Measurements from ENCODE around the gene LPCAT1. TPM values are rescaled to one million over a fixed set of nuclear protein-coding genes. Genes with fewer than 3 reads are reported as not detected.
"Not testable (repeated sequence)": the region's sequence is repeated elsewhere in the genome, so short reads cannot be mapped to it uniquely, and the experiment has no call there.

Gene LPCAT1
- total RNA-seq, 2 donors from 2014 or later = 13.2 to 18.1 TPM

DNA sequence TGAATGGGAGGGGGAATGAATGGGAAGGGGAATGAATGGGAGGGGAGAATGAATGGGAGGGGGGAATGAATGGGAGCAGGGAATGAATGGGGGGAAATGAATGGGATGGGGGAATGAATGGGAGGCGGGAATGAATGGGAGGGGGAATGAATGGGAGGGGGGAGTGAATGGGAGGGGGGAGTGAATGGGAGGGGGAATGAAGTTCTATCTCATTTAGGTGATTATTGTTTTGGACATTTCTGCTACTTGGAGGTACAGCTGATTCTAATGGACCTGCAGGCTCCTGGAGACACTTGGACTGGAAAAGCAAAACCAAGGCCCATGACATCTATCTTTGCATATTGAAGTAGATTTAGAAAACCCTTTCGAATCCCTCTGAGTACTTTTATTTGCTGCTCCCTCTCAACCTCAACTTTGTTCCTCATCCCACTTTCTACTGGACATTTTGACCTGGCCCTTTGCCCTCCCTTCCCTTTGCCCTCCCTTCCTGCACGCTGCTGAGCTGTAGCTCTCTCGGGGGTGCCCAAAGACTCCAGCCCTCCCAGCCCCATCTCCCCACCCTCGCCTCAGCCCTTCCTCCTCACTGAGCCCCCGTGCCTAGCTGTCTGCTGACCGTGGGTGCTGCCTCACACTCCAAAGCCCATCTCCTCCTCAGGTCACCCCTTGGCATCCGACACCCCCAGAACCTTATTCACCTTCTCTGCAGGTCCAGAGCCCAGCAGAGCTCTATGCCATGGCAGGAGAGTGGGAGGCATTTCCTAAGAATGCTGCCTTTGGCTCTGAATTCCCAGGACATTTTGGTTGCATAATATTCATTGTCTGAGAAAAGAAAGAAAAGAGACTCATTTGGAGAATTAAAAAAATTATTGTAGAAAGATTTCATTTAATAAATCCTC lies 19.9 kb upstream of the LPCAT1 start:
- H3K27ac ChIP-seq = no peak overlapping the region
- DNase-seq (ENCODE audit: low spot score) = peak; percentile 40
- H3K4me1 ChIP-seq = peaks cover 0 to 20% of the 10 kb centered on the region in 2 donors
- no peak for TF ChIP-seq CTCF (IDR thresholded peaks at IDR 0.05)
- H3K9me3 ChIP-seq = no peaks in the 10 kb centered on the region
- no peak overlapping the region for H3K4me3 ChIP-seq
- no peaks in the 10 kb centered on the region for H3K36me3 ChIP-seq
- no peaks in the 10 kb centered on the region for H3K27me3 ChIP-seq

DNA sequence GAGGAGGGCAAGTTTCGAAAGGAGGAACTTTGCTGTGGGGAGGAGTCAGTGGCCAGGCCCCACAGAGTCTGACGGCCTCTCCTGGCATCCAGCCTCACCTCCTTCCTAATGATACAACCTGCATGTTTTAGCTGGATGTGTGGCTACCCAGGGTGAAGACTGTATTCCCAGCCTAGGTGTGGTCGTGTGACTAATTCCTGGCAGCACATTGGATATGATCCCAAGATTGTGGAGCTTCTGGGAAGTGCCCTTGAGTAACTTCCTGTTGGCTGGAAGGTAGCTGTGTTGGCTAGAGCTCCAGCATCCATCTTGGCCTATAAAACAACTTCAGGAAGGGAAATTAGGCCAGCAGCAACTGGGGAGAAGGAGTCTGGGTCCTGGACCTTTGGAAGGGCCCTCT lies 19.0 kb upstream of the LPCAT1 start:
- no peaks in the 10 kb centered on the region for H3K9me3 ChIP-seq
- TF ChIP-seq CTCF (IDR thresholded peaks at IDR 0.05) = no peak
- H3K27me3 ChIP-seq = no peaks in the 10 kb centered on the region
- H3K36me3 ChIP-seq = no peaks in the 10 kb centered on the region
- DNase-seq (ENCODE audit: low spot score) = peak; percentile 81
- H3K4me3 ChIP-seq = no peak overlapping the region
- peak overlapping the region in 1 of 2 donors; percentile 53 for H3K27ac ChIP-seq
- peaks cover 0 to 20% of the 10 kb centered on the region in 2 donors for H3K4me1 ChIP-seq

DNA sequence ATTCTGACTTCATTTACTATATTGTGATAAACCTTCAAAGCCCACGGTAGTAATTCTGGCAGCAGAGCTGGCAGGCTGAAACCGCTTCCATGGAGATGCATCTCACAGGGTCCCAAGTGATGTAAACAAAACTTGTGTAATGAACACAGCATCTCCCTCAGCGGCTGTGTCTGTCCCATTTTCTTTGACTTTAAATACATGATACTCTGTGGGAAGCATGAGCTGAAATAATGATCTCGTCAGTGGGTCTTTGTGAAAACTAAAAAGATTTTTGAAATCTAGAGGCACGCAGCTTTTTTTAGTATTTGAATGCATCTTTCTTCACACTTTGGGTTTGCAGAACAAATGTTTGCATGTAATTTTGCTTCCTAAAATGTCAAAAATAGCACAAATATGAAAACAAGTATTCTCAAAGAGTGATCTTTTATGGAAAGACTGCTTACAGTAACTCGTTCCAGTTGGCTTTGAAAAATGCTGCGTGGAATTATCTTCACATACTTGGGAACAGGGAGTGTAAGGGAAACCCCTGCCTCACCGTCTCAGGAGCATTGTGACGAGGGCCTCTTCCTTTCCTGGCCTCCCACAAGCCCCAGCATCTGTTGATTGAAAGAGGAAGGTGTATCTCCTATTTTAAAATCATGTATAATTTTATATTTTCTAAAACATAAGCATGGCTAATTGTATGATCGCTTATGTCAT lies 18.1 kb upstream of the LPCAT1 start:
- Histone ChIP-seq H3K4me3 (no peak overlapping the region), H3K9me3 (no peaks in the 10 kb centered on the region), H3K27ac (peak overlapping the region; percentile 2 to 53), H3K4me1 (peaks cover 0 to 20% of the 10 kb centered on the region in 2 donors), H3K27me3 (no peaks in the 10 kb centered on the region), H3K36me3 (no peaks in the 10 kb centered on the region)
- DNase-seq (ENCODE audit: low spot score) = peak; percentile 59
- no peak for TF ChIP-seq CTCF (IDR thresholded peaks at IDR 0.05)

DNA sequence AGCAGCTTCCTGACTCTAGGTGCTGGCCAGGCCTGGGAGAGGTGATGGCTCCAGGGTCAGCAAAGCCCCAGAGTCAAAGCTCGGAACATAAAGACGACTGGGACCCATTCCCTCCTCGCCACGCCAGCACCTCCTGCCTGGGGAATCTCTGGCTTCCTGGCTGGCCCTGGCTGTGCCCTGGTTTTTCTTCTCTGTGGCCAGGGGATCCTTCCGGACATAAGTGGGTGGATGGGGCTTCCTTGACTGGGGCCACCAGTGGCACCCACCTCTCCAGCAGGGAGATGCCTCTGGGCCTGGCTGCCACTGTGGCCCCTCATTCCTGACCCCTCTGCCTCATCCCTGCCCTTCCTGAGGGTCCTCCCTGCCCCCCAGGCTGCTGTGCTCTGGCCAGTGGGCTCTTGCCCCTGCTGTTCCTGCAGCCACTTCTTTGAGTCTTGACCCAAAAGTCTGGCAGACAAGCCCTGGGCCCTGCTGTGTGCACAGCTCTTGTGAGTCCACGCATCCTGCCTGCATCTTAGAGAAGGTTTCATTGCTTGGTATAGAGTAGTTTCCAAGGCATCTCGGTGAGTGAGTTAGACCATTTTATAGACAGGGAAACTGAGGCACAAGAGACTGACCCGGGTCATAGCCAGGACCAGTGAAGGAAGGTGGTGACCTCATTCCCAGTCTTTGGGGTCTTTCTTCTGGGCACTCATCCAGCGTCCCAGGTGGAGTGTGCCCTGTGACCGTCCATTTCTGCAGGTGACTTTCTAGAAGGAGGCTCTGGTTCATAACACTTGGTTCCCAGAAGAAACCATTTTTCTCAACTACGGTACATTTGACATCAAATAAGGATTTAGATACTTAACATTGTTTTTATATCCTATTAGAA lies 17.3 kb upstream of the LPCAT1 start:
- peaks cover 0 to 20% of the 10 kb centered on the region in 2 donors for H3K4me1 ChIP-seq
- no peaks in the 10 kb centered on the region for H3K27me3 ChIP-seq
- no peaks in the 10 kb centered on the region for H3K36me3 ChIP-seq
- peak; percentile 46 for DNase-seq (ENCODE audit: low spot score)
- no peak for TF ChIP-seq CTCF (IDR thresholded peaks at IDR 0.05)
- H3K4me3 ChIP-seq = no peak overlapping the region
- peak overlapping the region; percentile 2 to 53 for H3K27ac ChIP-seq
- no peaks in the 10 kb centered on the region for H3K9me3 ChIP-seq

- no peak for TF ChIP-seq CTCF (IDR thresholded peaks at IDR 0.05)
- Histone ChIP-seq H3K4me3 (no peak overlapping the region), H3K36me3 (no peaks in the 10 kb centered on the region), H3K27me3 (no peaks in the 10 kb centered on the region), H3K4me1 (peaks cover 0 to 20% of the 10 kb centered on the region in 2 donors), H3K9me3 (no peaks in the 10 kb centered on the region), H3K27ac (no peak overlapping the region)
- DNase-seq (ENCODE audit: low spot score) = peak; percentile 43
Observed at GRCh38 chr5:1540166-1540565, 16.4 kb upstream of the LPCAT1 start.

DNA sequence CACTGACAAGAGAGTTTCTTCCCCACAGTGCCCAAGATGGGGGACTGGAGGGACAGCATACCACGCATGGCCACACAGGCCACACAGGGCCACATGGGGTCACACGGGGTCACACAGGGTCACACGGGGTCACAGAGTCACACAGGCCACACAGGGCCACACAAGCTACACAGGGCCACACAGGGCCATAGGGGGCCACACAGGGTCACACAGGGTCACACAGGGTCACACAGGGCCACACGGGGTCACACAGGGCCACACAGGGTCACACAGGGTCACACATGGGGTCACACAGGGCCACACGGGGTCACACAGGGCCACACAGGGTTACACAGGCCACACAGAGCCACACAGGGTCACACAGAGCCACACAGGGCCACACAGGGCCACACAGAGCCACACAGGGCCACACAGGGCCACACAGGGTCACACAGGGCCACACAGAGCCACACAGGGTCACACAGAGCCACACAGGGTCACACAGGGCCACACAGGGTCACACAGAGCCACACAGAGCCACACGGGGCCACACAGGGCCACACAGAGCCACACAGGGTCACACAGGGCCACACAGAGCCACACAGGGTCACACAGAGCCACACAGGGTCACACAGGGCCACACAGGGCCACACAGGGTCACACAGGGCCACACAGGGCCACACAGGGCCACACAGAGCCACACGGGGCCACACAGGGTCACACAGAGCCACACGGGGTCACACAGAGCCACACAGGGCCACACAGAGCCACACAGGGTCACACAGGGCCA lies 15.8 kb upstream of the LPCAT1 start:
- not testable (repeated sequence) for H3K27me3 ChIP-seq, H3K4me3 ChIP-seq, H3K36me3 ChIP-seq, H3K9me3 ChIP-seq, H3K27ac ChIP-seq
- peak; percentile 36 for DNase-seq (ENCODE audit: low spot score)
- H3K4me1 ChIP-seq = peaks cover 0 to 20% of the 10 kb centered on the region in 2 donors
